Smooth muscle cell (in vitro differentiated cells): ENCODE data around the gene TSPAN9. TPM values are rescaled to one million over a fixed set of nuclear protein-coding genes. Genes with fewer than 3 reads are reported as not detected.

Source experiments
- DNase-seq: peaks from one replicate; lab custom pipeline; 2025; ENCODE audit not compliant: unreplicated experiment; lab: John Stamatoyannopoulos, UW
- H2AFZ ChIP-seq: fragments of 200-600 bp; sonication (generic); 2 replicates; pipeline ENCODE4 v1.6.0; 2016; ENCODE audit warnings: antibody characterized with exemption, low read depth, mild to moderate bottlenecking
- H3F3A ChIP-seq: fragments of 200-600 bp; sonication (generic); 2 replicates; pipeline ENCODE4 v1.6.0; 2017; ENCODE audit warnings: antibody characterized with exemption, low read depth
- H3K27ac ChIP-seq: fragments of 200-600 bp; sonication (generic); 2 replicates; pipeline ENCODE4 v1.5.1; 2016; ENCODE audit warnings: low read depth, mild to moderate bottlenecking
- H3K27me3 ChIP-seq: fragments of 200-600 bp; sonication (generic); 2 replicates; pipeline ENCODE4 v1.6.1; 2016; ENCODE audit warnings: low read depth, mild to moderate bottlenecking
- H3K36me3 ChIP-seq: fragments of 200-600 bp; sonication (generic); 2 replicates; pipeline ENCODE4 v1.5.1; 2016; ENCODE audit warnings: low read depth
- H3K4me1 ChIP-seq: fragments of 200-600 bp; sonication (generic); 2 replicates; pipeline ENCODE4 v1.5.1; 2016; ENCODE audit warnings: low read depth
- H3K4me2 ChIP-seq: fragments of 200-600 bp; sonication (generic); 2 replicates; pipeline ENCODE4 v1.6.0; 2016; ENCODE audit warnings: mild to moderate bottlenecking
- H3K4me3 ChIP-seq: fragments of 200-600 bp; sonication (generic); 2 replicates; pipeline ENCODE4 v1.5.1; 2016; ENCODE audit warnings: mild to moderate bottlenecking
- H3K79me2 ChIP-seq: fragments of 200-600 bp; sonication (generic); 2 replicates; pipeline ENCODE4 v1.6.0; 2016; ENCODE audit warnings: low read depth, mild to moderate bottlenecking
- H3K9ac ChIP-seq: fragments of 200-600 bp; sonication (generic); 2 replicates; pipeline ENCODE4 v1.6.0; 2016; ENCODE audit warnings: low read depth
- H3K9me3 ChIP-seq: fragments of 200-600 bp; sonication (generic); replicated peaks from 2 replicates; pipeline ENCODE4 v1.5.1; 2016; ENCODE audit warnings: low read depth
- H4K20me1 ChIP-seq: fragments of 200-600 bp; sonication (generic); 2 replicates; pipeline ENCODE4 v1.6.0; 2016; ENCODE audit warnings: low read depth
- WGBS: methylation state at CpG from one replicate; pipeline ENCODE4 v1.1.7; 2016; ENCODE audit warnings: low lambda C conversion rate; 5-methylcytosine and 5-hydroxymethylcytosine counted together
- polyA plus RNA-seq: library from polyadenylated mRNA; unstranded; fragments of >200 nt; fragmentation: Nextera tagmentation; extraction: Ambion mirVana; gene quantifications from 2 replicates; pipeline ENCODE4 v1.2.1, GENCODE V29; 2016
- total RNA-seq: library from RNA; depleted of rRNA; stranded (reverse); fragments of >200 nt; gene quantifications from 2 replicates; pipeline ENCODE4 v1.2.3, GENCODE V29; 2014
- TF ChIP-seq, protein P1 (sequence below): fragments of 200-600 bp; sonication (generic); IDR thresholded peaks from 2 replicates; pipeline ENCODE4 v1.5.1; 2017; ENCODE audit warnings: borderline replicate concordance, mild to moderate bottlenecking, antibody characterized with exemption; ENCODE audit not compliant: insufficient read depth, poor library complexity, severe bottlenecking

TSPAN9 gene
- total and polyA plus RNA-seq, 2 experiments from 2014 or later, result 17.7 to 29.8 TPM

DNA sequence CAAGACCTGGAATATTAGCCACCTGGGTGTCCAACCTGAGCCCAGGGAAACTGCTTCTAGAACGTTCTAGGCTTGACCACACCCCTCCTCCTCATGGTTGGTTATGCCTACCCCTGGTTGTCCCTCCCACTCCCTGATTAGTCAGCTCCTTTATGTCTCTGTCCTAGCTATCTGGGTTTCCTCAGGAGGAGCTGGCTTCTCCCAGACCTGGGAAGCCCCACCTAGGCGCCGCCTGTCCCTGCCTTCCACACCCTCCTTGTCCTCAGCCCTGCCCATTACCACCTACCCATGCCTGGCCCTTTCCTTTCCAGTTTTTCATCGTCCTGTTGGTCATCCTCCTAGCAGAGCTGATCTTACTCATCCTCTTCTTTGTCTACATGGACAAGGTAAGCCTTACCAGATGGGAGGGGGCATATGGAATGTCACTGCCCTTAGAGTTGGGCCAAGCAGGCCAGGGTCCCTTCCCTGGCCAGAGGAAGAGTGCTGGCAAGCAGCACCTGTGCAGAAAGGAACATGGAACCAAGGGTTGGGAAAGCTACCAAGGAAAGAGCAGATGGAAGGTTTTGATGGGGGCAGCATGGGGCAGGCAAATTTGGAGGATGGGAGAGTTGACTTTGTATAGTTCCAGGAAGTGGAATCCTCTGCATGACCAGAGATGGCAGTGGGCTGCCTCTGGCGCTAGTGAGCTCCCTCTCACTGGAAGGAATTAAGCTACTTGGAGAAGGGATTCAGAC lies 201.7 kb downstream of the TSPAN9 start:
- WGBS, result 93% methylated on average over 5 of the region's 5 CpGs

DNA sequence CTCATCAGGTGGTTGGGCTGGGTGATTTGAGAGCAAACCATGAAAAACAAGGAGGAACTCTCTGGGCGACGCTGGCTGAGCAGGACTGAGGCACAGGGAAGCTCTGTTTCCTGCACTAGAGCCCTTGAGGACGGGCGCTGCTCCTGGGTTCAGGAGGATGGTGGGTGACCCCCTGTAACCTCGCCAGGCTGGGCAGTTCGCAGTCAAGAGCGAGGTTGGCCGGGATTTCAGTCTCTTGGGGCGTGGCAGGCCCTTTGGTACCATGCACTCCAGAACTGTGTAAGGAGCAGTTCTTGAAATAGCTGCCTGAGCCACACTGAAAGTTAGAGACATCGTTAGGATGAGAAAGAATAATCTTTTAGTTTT lies 202.2 kb downstream of the TSPAN9 start:
- peaks cover 59% of the 10 kb centered on the region for H4K20me1 ChIP-seq
- no peaks in the 10 kb centered on the region for H3F3A ChIP-seq
- no peak overlapping the region for H3K9ac ChIP-seq
- no peak overlapping the region for H2AFZ ChIP-seq
- no peak overlapping the region for H3K4me2 ChIP-seq
- no peaks in the 10 kb centered on the region for H3K9me3 ChIP-seq
- H3K4me3 ChIP-seq, result no peak overlapping the region
- WGBS, result 96% methylated on average over 10 of the region's 10 CpGs
- TF ChIP-seq, protein P1, sequence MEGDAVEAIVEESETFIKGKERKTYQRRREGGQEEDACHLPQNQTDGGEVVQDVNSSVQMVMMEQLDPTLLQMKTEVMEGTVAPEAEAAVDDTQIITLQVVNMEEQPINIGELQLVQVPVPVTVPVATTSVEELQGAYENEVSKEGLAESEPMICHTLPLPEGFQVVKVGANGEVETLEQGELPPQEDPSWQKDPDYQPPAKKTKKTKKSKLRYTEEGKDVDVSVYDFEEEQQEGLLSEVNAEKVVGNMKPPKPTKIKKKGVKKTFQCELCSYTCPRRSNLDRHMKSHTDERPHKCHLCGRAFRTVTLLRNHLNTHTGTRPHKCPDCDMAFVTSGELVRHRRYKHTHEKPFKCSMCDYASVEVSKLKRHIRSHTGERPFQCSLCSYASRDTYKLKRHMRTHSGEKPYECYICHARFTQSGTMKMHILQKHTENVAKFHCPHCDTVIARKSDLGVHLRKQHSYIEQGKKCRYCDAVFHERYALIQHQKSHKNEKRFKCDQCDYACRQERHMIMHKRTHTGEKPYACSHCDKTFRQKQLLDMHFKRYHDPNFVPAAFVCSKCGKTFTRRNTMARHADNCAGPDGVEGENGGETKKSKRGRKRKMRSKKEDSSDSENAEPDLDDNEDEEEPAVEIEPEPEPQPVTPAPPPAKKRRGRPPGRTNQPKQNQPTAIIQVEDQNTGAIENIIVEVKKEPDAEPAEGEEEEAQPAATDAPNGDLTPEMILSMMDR, result no peak
- DNase-seq, result no peak
- no peaks in the 10 kb centered on the region for H3K4me1 ChIP-seq
- H3K27me3 ChIP-seq, result no peaks in the 10 kb centered on the region
- H3K27ac ChIP-seq, result no peak overlapping the region
- no peaks in the 10 kb centered on the region for H3K36me3 ChIP-seq
- no peaks in the 10 kb centered on the region for H3K79me2 ChIP-seq

More for the DNA sequence above, 201.7 kb downstream of the TSPAN9 start:
- no peaks in the 10 kb centered on the region for H3K27me3 ChIP-seq
- no peak overlapping the region for H3K4me3 ChIP-seq
- no peak overlapping the region for H3K4me2 ChIP-seq
- DNase-seq, result no peak
- no peak overlapping the region for H3K27ac ChIP-seq
- H3K9me3 ChIP-seq, result no peaks in the 10 kb centered on the region
- no peaks in the 10 kb centered on the region for H3K4me1 ChIP-seq
- no peaks in the 10 kb centered on the region for H3K79me2 ChIP-seq
- H3F3A ChIP-seq, result no peaks in the 10 kb centered on the region
- peaks cover 64% of the 10 kb centered on the region for H4K20me1 ChIP-seq
- H2AFZ ChIP-seq, result no peak overlapping the region
- H3K36me3 ChIP-seq, result no peaks in the 10 kb centered on the region
- TF ChIP-seq, protein P1, result no peak
- H3K9ac ChIP-seq, result no peak overlapping the region

DNA sequence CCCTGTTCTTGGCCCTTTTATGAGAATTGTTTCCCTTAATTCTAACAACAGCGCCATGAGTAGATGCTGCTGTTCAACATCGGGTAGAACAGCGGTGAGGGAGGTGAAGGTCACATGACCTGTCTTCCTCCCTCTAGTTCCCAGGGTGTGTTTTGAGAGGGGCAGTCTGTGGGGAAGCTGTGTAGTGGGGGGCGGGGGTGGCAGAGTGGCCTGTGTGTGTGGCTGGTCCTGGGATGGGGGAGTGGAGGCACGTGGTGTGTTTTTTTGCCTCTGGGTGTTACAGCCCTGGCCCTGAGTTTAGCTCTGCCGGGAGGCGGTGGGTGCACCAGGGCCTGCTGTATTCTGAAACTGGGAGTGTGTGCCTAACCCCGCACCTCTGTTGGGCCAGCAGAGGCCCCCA lies 202.7 kb downstream of the TSPAN9 start:
- TF ChIP-seq, protein P1, result no peak
- H3K4me1 ChIP-seq, result no peaks in the 10 kb centered on the region
- no peaks in the 10 kb centered on the region for H3K79me2 ChIP-seq
- no peaks in the 10 kb centered on the region for H3K27me3 ChIP-seq
- no peaks in the 10 kb centered on the region for H3K9me3 ChIP-seq
- no peak for DNase-seq
- H3K4me3 ChIP-seq, result no peak overlapping the region
- H3K9ac ChIP-seq, result no peak overlapping the region
- H3K4me2 ChIP-seq, result no peak overlapping the region
- no peak overlapping the region for H2AFZ ChIP-seq
- 96% methylated on average over 5 of the region's 8 CpGs for WGBS
- no peaks in the 10 kb centered on the region for H3F3A ChIP-seq
- H3K36me3 ChIP-seq, result no peaks in the 10 kb centered on the region
- H3K27ac ChIP-seq, result no peak overlapping the region
- H4K20me1 ChIP-seq, result peaks cover 55% of the 10 kb centered on the region

GRCh38 chr12:3280967-3281366 lies 203.8 kb downstream of the TSPAN9 start:
- H3K36me3 ChIP-seq, result no peaks in the 10 kb centered on the region
- no peaks in the 10 kb centered on the region for H3K4me1 ChIP-seq
- H4K20me1 ChIP-seq, result peaks cover 46% of the 10 kb centered on the region
- no peak overlapping the region for H3K4me2 ChIP-seq
- no peak overlapping the region for H3K9ac ChIP-seq
- H3K27me3 ChIP-seq, result no peaks in the 10 kb centered on the region
- no peak overlapping the region for H3K4me3 ChIP-seq
- H3K79me2 ChIP-seq, result no peaks in the 10 kb centered on the region
- no peak overlapping the region for H3K27ac ChIP-seq
- WGBS, result 96% methylated on average over 10 of the region's 14 CpGs
- no peak for DNase-seq
- no peaks in the 10 kb centered on the region for H3K9me3 ChIP-seq
- H3F3A ChIP-seq, result no peaks in the 10 kb centered on the region
- TF ChIP-seq, protein P1, result no peak
- H2AFZ ChIP-seq, result no peak overlapping the region
